CD4-positive, CD25-positive, alpha-beta regulatory T cell (primary cell): ENCODE data around the gene PEMT. TPM values are rescaled to one million over a fixed set of nuclear protein-coding genes. Genes with fewer than 3 reads are reported as not detected.

ENCODE experiments used
- ATAC-seq, 2 donors: fragments of 150-1000 bp; cut with Tn5 transposase; one replicate each; pipeline ENCODE4 v1.10.0; 2021; ENCODE audit warnings: low read depth in 2 of 2, moderate number of reproducible peaks in 2 of 2, moderate library complexity in 1 of 2
- DNase-seq, 3 donors: peaks; one replicate each; pipeline versions ENCODE4 v3.0.0 to v3.0.0-alpha.2; 2012 to 2022; ENCODE audit warnings: mixed read lengths in 1 of 3
- H3K27ac ChIP-seq: one replicate; pipeline ENCODE4 v1.7.0; 2013; ENCODE audit warnings: mild to moderate bottlenecking, low read length; ENCODE audit not compliant: insufficient read depth, poor library complexity, severe bottlenecking
- H3K27me3 ChIP-seq: one replicate; pipeline ENCODE4 v1.7.0; 2013; ENCODE audit warnings: low read length; ENCODE audit not compliant: control insufficient read depth, insufficient read depth
- H3K36me3 ChIP-seq: one replicate; pipeline ENCODE4 v1.7.0; 2013; ENCODE audit warnings: mild to moderate bottlenecking, low read length, moderate library complexity; ENCODE audit not compliant: control insufficient read depth, insufficient read depth
- H3K4me1 ChIP-seq: 2 replicates; pipeline ENCODE4 v1.7.0; 2013; ENCODE audit warnings: mild to moderate bottlenecking, low read length; ENCODE audit not compliant: insufficient read depth, control insufficient read depth, poor library complexity, severe bottlenecking
- H3K4me3 ChIP-seq: one replicate; pipeline ENCODE4 v1.7.0; 2013; ENCODE audit warnings: low read depth, mild to moderate bottlenecking, low read length, moderate library complexity
- H3K9me3 ChIP-seq, 2 experiments: 1 replicate in 1 of 2; 2 replicates in 1 of 2; pipeline ENCODE4 v1.7.0; 2013; ENCODE audit warnings: low read length in 2 of 2, mild to moderate bottlenecking in 1 of 2, moderate library complexity in 1 of 2; ENCODE audit not compliant: control insufficient read depth in 2 of 2
- H3K27ac Mint-ChIP-seq, 3 donors: one replicate each; pipeline ENCODE4 v1.8.0; 2020 to 2022; ENCODE audit warnings: mild to moderate bottlenecking in 3 of 3, mixed read lengths in 3 of 3, moderate library complexity in 2 of 3
- H3K27me3 Mint-ChIP-seq: one replicate; pipeline ENCODE4 v1.8.0; 2022; ENCODE audit warnings: mild to moderate bottlenecking, mixed read lengths
- H3K36me3 Mint-ChIP-seq: one replicate; pipeline ENCODE4 v1.8.0; 2020; ENCODE audit warnings: mixed read lengths
- H3K4me1 Mint-ChIP-seq, 4 donors: one replicate each; pipeline ENCODE4 v1.8.0; 2020 to 2022; ENCODE audit warnings: mixed read lengths in 4 of 4, mild to moderate bottlenecking in 1 of 4
- H3K4me3 Mint-ChIP-seq, 4 donors: one replicate each; pipeline ENCODE4 v1.8.0; 2020 to 2022; ENCODE audit warnings: mild to moderate bottlenecking in 4 of 4, mixed read lengths in 4 of 4, moderate library complexity in 3 of 4
- H3K9me3 Mint-ChIP-seq, 7 donors: one replicate each; pipeline ENCODE4 v1.8.0; 2020 to 2022; ENCODE audit warnings: mixed read lengths in 7 of 7, mild to moderate bottlenecking in 3 of 7, moderate library complexity in 2 of 7
- polyA plus RNA-seq, 4 donors: library from polyadenylated mRNA; unstranded; fragments of 300-500 nt; fragmentation: Illumina TruSeq; gene quantifications; one replicate each; pipeline ENCODE4 v1.2.3, GENCODE V29; 2021
- total RNA-seq: library from RNA; stranded (reverse); gene quantifications from one replicate; pipeline ENCODE4 v1.2.3, GENCODE V29; 2022

Gene PEMT
- total and polyA plus RNA-seq, 5 donors from 2014 or later = 13.2 to 33.2 (median 27.3) TPM

- Mint-ChIP-seq H3K27ac (peak within 1 kb of the TSS in 1 of 3 donors; percentile 92), H3K4me3 (peak within 1 kb of the TSS; percentile 78 to 92 (median 84)), H3K27me3 (peaks cover 15% of the 10 kb centered on the region), H3K36me3 (peaks cover 13% of the 10 kb centered on the region), H3K9me3 (no peaks in the 10 kb centered on the region), H3K4me1 (peaks cover 0 to 20% (median 5%) of the 10 kb centered on the region in 4 donors)
- H3K4me1 ChIP-seq = peaks cover 29% of the 10 kb centered on the region
- H3K27ac ChIP-seq = no peak within 1 kb of the TSS
- peaks cover 9% of the 10 kb centered on the region for H3K36me3 ChIP-seq
- H3K9me3 ChIP-seq = no peaks in the 10 kb centered on the region
- peaks cover 2% of the 10 kb centered on the region for H3K27me3 ChIP-seq
- no peak within 1 kb of the TSS for H3K4me3 ChIP-seq
- DNase-seq = peak; percentile 66 to 82 (median 72)
- ATAC-seq = peak; percentile 79
Observed at GRCh38 chr17:17496189-17497064, 95.1 kb downstream of the PEMT start, which contains the start of gene RASD1. Gene RASD1 (minus strand): TSS chr17:17496395. CDS start chr17:17496181, 214 bp downstream.

GRCh38 chr17:17495536-17496188 is 95.8 kb downstream of the PEMT start:
- peak overlapping the region; percentile 66 to 92 (median 84) for H3K4me3 Mint-ChIP-seq
- no peaks in the 10 kb centered on the region for H3K9me3 Mint-ChIP-seq
- Histone ChIP-seq H3K9me3 (no peaks in the 10 kb centered on the region), H3K27ac (no peak overlapping the region), H3K27me3 (peaks cover 2% of the 10 kb centered on the region), H3K36me3 (peaks cover 9% of the 10 kb centered on the region), H3K4me3 (no peak overlapping the region), H3K4me1 (peaks cover 29% of the 10 kb centered on the region)
- no peak overlapping the region for H3K27ac Mint-ChIP-seq
- peak in 1 of 2 donors; percentile 4 for ATAC-seq
- peaks cover 16% of the 10 kb centered on the region for H3K36me3 Mint-ChIP-seq
- H3K27me3 Mint-ChIP-seq = peaks cover 15% of the 10 kb centered on the region
- H3K4me1 Mint-ChIP-seq = peaks cover 0 to 20% (median 5%) of the 10 kb centered on the region in 4 donors
- peak; percentile 10 to 51 (median 30) for DNase-seq

- DNase-seq (peak in 2 of 3 donors; percentile 3 to 38), ATAC-seq (no peak)
- no peaks in the 10 kb centered on the region for H3K9me3 ChIP-seq
- H3K9me3 Mint-ChIP-seq = no peaks in the 10 kb centered on the region
- peak overlapping the region; percentile 66 to 92 (median 84) for H3K4me3 Mint-ChIP-seq
- peaks cover 29% of the 10 kb centered on the region for H3K4me1 ChIP-seq
- peaks cover 12% of the 10 kb centered on the region for H3K36me3 ChIP-seq
- H3K27me3 ChIP-seq = peaks cover 2% of the 10 kb centered on the region
- peaks cover 0 to 20% (median 5%) of the 10 kb centered on the region in 4 donors for H3K4me1 Mint-ChIP-seq
- no peak overlapping the region for H3K27ac ChIP-seq
- H3K27ac Mint-ChIP-seq = no peak overlapping the region
- H3K27me3 Mint-ChIP-seq = peaks cover 15% of the 10 kb centered on the region
- H3K36me3 Mint-ChIP-seq = peaks cover 20% of the 10 kb centered on the region
- no peak overlapping the region for H3K4me3 ChIP-seq
Observed at GRCh38 chr17:17494870-17495535, 96.5 kb downstream of the PEMT start.

- Mint-ChIP-seq H3K4me3 (peak overlapping the region in 1 of 4 donors; percentile 31), H3K27me3 (peaks cover 15% of the 10 kb centered on the region), H3K4me1 (peaks cover 0 to 20% (median 5%) of the 10 kb centered on the region in 4 donors), H3K9me3 (no peaks in the 10 kb centered on the region), H3K27ac (no peak overlapping the region), H3K36me3 (peaks cover 20% of the 10 kb centered on the region)
- no peak for ATAC-seq
- H3K9me3 ChIP-seq = no peaks in the 10 kb centered on the region
- no peak for DNase-seq
- peaks cover 2% of the 10 kb centered on the region for H3K27me3 ChIP-seq
- H3K27ac ChIP-seq = no peak overlapping the region
- peaks cover 29% of the 10 kb centered on the region for H3K4me1 ChIP-seq
- H3K36me3 ChIP-seq = peaks cover 12% of the 10 kb centered on the region
- no peak overlapping the region for H3K4me3 ChIP-seq
Observed at GRCh38 chr17:17494499-17494869, 97.0 kb downstream of the PEMT start.

GRCh38 chr17:17493986-17494466 is 97.5 kb downstream of the PEMT start:
- Histone ChIP-seq H3K4me1 (peaks cover 29% of the 10 kb centered on the region), H3K27me3 (peaks cover 2% of the 10 kb centered on the region), H3K27ac (no peak overlapping the region), H3K9me3 (no peaks in the 10 kb centered on the region), H3K36me3 (peaks cover 13% of the 10 kb centered on the region), H3K4me3 (no peak overlapping the region)
- ATAC-seq (no peak), DNase-seq (no peak)
- Mint-ChIP-seq H3K4me1 (peaks cover 0 to 20% (median 5%) of the 10 kb centered on the region in 4 donors), H3K9me3 (no peaks in the 10 kb centered on the region), H3K27me3 (peaks cover 15% of the 10 kb centered on the region), H3K36me3 (peaks cover 20% of the 10 kb centered on the region), H3K27ac (no peak overlapping the region), H3K4me3 (peak overlapping the region in 2 of 4 donors; percentile 46 to 86)

- DNase-seq = no peak
- no peak for ATAC-seq
- peak overlapping the region in 2 of 4 donors; percentile 46 to 60 for H3K4me3 Mint-ChIP-seq
- H3K4me1 Mint-ChIP-seq = peaks cover 0 to 20% (median 5%) of the 10 kb centered on the region in 4 donors
- no peak overlapping the region for H3K27ac Mint-ChIP-seq
- H3K36me3 Mint-ChIP-seq = peaks cover 20% of the 10 kb centered on the region
- Histone ChIP-seq H3K4me1 (peaks cover 29% of the 10 kb centered on the region), H3K27me3 (peaks cover 2% of the 10 kb centered on the region), H3K27ac (no peak overlapping the region), H3K36me3 (peaks cover 16% of the 10 kb centered on the region), H3K4me3 (no peak overlapping the region), H3K9me3 (no peaks in the 10 kb centered on the region)
- peaks cover 15% of the 10 kb centered on the region for H3K27me3 Mint-ChIP-seq
- H3K9me3 Mint-ChIP-seq = no peaks in the 10 kb centered on the region
Observed at GRCh38 chr17:17493249-17493985, 98.1 kb downstream of the PEMT start.

GRCh38 chr17:17492571-17492970 is 98.9 kb downstream of the PEMT start:
- H3K36me3 ChIP-seq = peaks cover 19% of the 10 kb centered on the region
- H3K27ac ChIP-seq = no peak overlapping the region
- peaks cover 29% of the 10 kb centered on the region for H3K4me1 ChIP-seq
- H3K9me3 ChIP-seq = no peaks in the 10 kb centered on the region
- Mint-ChIP-seq H3K27ac (no peak overlapping the region), H3K9me3 (no peaks in the 10 kb centered on the region), H3K4me3 (peak overlapping the region in 1 of 4 donors; percentile 38), H3K36me3 (peaks cover 27% of the 10 kb centered on the region), H3K4me1 (peaks cover 0 to 22% (median 8%) of the 10 kb centered on the region in 4 donors), H3K27me3 (peaks cover 15% of the 10 kb centered on the region)
- no peak for DNase-seq
- H3K27me3 ChIP-seq = peaks cover 2% of the 10 kb centered on the region
- no peak overlapping the region for H3K4me3 ChIP-seq
- no peak for ATAC-seq
